HEK293T (cell line): Measurements from ENCODE around the gene CAMSAP3.

ENCODE experiments used
- ELF4 ChIP-seq: fragments of 450-650 bp; IDR thresholded peaks from 2 replicates; pipeline ENCODE4 v1.6.1; 2017; ENCODE audit warnings: antibody characterized with exemption
- FOXK2 ChIP-seq: fragments of 450-650 bp; IDR thresholded peaks from 2 replicates; pipeline ENCODE4 v1.6.1; 2016; ENCODE audit warnings: mild to moderate bottlenecking
- FOXM1 ChIP-seq: fragments of 450-650 bp; IDR thresholded peaks from 2 replicates; pipeline ENCODE4 v1.6.1; 2017; ENCODE audit warnings: mild to moderate bottlenecking, borderline replicate concordance
- NFRKB ChIP-seq: fragments of 450-650 bp; IDR thresholded peaks from 2 replicates; pipeline ENCODE4 v1.6.1; 2016; ENCODE audit warnings: mild to moderate bottlenecking, moderate library complexity
- SP1 ChIP-seq: fragments of 450-650 bp; IDR thresholded peaks from 2 replicates; pipeline ENCODE4 v1.6.1; 2017
- TF ChIP-seq, protein P1 (sequence below): fragments of 450-650 bp; IDR thresholded peaks from 2 replicates; pipeline ENCODE4 v1.6.1; 2016

DNA sequence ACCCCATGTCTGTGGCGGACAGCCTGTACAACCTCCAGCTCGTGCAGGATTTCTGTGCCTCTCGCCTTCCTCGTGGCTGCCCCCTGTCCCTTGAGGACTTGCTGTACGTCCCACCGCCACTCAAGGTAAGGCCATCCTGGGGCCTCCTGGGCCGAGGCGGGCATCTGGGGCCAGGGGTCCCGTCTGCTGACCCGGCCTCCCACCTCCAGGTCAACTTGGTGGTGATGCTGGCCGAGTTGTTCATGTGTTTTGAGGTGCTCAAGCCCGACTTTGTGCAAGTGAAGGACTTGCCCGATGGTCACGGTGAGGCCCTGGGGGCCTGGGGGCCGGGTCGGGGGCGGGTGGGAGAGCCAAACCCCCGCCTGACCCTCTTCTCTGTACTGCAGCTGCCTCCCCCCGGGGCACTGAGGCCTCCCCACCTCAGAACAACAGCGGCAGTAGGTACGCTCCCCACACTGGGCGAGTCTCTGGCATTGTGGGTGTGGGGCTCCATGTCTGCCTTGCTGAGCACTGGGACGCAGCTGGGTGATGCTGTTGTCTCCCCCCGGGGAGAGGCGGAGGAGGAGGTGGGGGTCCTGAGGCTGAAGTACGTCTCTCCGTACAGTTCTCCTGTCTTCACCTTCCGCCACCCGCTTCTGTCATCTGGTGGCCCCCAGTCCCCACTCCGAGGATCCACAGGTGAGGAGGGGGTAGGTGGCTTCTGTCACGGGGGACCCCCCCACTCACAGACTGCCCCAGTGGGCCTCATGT is 15.0 kb downstream of the CAMSAP3 start:
- TF ChIP-seq FOXM1 (no peak), FOXK2 (no peak), ELF4 (no peak), SP1 (no peak), NFRKB (no peak)
- TF ChIP-seq, protein P1, sequence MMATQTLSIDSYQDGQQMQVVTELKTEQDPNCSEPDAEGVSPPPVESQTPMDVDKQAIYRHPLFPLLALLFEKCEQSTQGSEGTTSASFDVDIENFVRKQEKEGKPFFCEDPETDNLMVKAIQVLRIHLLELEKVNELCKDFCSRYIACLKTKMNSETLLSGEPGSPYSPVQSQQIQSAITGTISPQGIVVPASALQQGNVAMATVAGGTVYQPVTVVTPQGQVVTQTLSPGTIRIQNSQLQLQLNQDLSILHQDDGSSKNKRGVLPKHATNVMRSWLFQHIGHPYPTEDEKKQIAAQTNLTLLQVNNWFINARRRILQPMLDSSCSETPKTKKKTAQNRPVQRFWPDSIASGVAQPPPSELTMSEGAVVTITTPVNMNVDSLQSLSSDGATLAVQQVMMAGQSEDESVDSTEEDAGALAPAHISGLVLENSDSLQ: no peak
